Measurements from ENCODE around the gene CNEP1R1.

CNEP1R1 gene

DNA sequence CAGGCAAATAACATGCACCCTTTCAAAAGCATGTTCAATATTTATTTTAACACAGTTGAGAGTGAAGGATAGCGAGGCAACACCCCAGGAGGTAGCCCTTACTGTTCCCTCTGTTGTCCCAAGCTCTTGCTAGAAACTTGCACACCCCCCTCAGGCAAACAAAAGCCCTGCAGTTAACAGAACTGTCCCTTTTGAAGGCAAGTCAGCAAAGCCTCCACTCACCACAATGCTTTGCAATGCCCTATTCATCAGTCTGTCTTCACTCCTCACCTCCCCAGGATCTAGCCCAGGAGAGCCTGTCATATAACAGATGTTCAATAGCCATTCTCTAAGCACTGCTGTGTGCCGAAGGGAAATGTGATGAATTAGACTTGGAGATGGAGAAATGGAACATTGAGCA, 3.5 kb upstream of the CNEP1R1 start:
- peak; percentile 46 for DNase-seq

DNA sequence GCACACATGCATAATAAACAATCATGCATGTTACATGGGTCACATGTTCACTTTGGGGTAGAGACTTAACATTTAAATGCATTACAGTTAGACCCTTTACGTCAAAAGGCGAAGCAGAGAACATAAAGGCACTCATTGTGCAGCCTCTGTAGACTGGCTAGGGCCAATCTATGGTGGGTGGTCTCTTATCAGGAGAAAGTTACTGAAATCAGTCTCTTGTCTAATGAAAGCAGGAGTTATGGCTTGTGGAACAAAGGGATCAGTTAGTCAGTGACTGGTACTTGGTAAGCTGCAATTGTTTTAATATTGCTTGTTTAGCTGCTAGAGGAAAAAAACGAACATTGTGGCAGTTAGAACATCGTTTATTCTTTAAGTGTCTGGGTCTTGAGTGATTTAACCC, 1.4 kb upstream of the CNEP1R1 start:
- DNase-seq: no peak

- no peak for DNase-seq
Measured at GRCh38 chr16:50024207-50024606, 818 bp upstream of the CNEP1R1 start.

DNA sequence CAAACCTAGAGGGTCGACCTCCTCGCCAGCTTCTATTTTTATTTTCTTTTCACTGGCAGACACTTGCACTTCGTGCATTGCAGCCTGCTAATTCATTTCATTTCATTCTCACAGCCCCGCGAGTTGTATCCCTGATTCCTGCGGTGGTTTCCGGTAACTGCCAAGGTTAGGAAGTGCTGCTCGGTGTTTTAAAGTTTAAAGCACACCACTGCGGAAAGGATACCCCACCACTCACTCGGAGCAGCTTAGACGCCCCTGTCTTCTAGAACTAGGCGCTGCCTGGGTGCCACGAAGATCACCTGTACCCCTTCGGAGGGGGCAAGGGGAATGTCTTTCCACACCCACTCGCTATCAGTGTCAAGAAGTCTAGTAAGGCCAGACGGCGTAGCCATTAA, 509 bp downstream of the CNEP1R1 start:
- DNase-seq: peak; percentile 56

DNA sequence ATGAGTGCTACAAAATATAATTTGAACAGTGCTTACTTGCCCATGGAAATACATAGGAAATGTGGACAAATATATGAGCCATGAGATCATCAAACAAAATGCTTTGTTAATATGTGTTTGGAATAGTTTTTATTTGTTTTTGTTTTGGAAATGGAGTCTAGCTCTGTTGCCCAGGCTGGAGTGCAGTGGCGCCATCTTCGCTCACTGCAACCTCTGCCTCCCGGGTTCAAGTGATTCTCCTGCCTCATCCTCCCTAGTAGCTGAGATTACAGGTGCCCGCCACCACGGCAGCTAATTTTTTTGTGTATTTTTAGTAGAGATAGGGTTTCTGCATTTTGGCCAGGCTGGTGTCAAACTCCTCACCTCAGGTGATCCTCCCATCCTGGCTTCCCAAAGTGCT, 2.8 kb downstream of the CNEP1R1 start:
- DNase-seq: no peak

DNA sequence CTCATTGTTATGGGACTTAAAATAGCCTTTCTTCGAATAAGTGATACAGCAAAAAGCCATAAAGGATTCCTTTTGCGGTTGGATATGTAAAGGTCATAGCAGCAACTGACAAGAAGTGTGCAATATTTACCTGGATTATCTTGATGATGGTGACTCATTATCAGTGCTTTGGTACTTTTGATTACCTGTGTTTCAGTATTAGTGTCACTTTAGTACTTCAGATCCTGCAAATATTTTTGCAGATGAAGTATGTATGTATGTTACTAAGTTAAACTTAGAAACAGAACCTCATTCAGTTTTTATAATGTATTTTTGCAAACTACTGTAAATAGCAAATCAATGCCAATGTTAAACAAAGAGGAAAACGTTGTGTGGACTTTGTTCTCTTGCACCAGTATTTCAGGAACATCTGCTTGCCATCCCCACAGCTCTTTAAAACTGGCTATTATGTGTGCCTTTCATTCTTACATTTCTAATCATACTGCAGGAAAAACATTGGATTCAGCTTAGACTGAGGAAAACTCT, 10.5 kb downstream of the CNEP1R1 start:
- no peak for DNase-seq

DNA sequence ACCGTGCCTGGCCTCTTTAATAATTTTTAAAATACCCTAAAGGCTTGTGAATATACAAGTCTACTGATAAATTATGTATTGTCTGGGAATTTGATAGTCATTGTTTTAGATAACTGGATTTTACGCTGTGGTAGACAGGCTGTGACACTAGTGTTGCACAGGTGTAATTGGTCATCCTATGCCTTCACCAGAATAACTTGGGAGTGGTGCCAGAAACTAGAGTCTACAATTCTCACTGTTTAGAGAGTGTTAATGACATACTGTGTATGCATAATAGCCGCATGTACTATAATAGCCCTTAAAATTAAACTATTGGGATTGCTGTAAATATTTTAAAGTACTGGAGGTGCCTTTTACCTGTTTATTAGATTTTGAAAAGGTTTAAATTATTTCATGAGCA, 11.4 kb downstream of the CNEP1R1 start:
- DNase-seq: no peak

DNA sequence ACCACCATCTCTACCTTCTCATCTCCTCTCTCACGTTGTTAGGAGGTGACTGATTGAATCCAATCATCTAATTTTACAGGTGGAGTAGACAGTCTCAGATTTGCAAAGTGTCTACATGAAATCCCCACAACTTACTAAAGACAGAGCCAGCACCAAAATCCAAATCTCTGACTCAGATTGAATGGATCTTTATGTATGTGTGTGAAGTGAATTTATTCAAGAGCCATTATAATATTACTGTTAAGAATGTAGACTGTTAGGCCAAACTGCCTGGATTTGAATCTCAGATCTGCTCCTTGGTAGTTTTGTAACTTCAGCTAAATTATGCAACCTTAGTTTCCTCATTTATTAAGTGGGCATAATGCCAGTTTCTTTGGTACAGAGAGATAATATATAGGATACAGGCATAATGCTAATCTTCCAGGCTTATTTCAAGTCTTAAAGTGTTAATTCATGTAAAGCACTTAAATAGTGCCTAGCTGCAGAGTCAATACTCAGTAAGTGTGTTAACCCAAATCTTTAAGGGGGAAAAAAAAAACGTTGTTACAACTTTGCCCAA, 12.7 kb downstream of the CNEP1R1 start:
- DNase-seq: peak; percentile 85

DNA sequence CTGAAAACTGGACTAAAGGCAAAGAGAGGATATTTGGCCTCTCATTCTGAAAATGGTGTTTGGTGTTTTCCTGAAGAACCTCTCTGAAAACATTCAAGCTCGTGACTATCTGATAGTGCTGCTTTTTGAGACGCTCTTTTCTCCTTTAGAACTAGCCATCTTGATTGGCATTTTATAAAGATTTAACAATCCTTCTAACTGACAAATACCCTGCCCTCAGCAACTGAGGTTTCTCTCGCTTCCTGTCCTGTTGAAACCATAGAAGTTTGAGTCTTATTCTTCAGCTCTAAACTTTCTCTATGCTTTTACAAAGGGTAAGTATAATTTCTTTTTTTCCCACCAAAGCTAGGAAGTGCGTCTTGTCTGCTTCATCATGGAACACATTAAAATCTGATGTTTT, 13.3 kb downstream of the CNEP1R1 start:
- peak; percentile 56 for DNase-seq

DNA sequence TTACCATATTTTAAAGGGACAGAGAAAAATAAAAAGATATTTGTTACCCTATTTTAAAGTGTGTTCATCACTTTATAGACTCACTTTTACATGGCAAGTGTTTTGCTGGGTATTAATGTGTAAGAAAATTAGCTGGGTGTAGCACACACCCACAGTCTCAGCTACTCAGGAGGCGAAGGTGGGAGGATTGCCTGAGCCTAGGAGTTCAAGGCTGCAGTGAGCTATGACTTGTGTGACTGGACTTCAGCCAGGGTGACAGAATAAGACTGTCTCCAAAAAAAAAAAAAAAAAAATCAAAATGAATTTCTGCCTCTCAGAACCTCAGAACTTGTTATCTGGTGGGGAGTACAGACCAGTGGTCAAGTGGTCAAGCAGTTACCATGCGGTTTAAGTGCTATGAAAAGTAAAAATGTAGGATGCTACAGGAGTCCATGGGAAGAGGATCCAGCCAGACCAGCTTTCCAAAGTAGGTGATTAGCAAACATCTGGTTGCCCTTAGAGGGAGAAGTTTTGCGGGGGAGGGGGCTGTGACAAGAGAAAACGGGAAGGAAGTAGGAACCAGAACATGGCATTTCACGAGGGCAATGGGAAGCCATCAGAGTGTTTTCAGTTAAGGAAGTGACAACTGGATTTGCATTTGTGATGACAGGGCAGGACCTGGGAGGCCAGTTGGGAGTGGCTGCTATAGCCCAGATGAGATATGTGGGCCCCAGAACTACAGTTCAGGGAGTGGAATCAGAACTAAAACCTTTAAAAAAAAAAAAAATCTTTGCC, 13.9 kb downstream of the CNEP1R1 start:
- DNase-seq: peak; percentile 78

DNA sequence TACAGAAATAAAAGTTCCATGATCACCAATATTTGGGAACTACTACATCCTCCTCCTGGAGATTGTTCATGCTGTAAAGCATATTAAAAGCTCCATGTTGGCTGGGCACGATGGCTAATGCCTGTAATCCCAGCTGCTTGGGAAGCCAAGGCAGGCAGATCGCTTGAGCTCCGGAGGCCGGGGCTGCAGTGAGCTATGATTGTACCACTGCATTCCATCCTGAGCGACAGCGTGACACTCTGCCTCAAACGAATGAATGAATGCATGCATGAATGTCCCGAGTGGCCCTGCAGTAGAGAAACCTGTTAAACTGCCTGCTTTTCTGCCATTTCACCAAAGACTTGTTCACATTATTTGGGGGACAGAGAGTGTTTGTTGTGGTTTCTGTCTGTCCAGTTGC, 15.0 kb downstream of the CNEP1R1 start:
- DNase-seq: no peak

DNA sequence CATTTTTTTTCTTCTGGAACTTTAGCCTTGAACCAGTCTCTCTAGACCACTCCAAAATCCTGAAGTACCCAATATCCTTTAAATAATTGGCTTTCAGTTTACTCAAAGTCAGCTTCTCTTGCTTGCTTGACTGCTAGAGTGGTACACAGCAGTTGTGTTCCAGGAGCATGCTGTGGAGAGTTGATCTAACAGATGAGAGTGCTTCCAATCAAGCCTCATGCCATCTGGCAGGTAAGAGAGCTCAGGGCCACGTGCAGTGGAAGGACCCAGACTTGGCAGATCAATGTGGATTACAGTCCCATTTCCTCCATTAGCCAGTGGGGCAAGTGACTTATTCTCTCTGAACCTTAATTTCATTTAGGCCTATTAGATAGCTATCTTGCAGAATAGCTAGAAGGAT, 15.7 kb downstream of the CNEP1R1 start:
- DNase-seq: no peak

DNA sequence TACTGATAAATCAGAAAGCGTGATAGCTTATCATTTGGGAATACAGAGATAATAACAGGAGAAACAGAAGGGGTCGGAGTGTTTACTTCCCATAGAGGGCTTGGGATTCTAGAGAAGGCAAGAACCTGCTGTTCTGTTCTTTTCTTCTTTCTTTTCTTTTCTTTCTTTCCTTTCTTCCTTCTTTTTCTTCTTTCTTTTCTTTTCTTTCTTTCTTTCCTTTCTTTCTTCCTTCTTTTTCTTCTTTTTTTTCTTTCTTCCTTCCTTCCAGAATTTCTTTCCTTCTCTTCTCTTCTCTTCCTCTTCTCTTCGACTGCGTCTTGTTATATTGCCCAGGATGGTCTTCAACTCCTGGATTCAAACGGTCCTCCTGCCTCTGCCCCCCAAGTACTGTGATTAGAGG, 18.3 kb downstream of the CNEP1R1 start:
- DNase-seq: no peak

DNA sequence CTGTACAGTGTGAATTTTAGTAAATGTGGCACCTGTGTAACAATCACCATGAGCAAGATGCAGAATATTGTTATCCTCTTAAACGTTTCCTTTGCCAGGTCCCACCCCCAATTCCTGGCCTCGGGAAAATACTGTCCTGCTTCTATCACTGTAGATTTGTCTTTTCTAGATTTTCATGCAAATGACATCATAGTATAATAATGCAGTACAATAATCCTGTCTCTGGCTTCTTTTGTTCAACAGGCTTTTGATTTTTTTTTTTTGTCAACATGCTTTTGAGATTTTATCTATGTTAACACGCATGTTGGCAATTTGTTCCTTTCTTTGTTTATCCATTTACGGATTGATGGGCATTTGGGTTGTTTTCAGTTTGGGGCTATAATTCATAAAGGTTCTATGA, 20.4 kb downstream of the CNEP1R1 start:
- DNase-seq: no peak

DNA sequence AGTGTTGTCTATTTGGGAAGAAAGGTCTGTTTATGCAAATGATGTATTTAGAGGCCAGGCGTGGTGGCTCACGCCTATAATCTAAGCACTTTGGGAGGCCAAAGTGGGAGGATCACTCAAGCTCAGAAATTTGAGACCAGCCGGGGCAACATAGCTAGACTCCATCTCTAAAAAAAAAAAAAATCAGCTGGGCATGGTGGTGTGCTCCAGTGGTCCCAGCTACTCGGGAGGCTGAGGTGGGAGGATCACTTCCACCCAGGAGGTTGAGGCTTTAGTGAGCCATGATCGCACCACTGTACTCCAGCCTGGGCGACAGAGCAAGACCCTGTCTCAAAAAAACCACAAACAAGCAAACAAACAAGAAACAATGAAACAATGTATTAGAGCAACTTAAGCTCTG, 21.8 kb downstream of the CNEP1R1 start:
- DNase-seq: no peak

GRCh38 chr16:50047864-50048263, 22.8 kb downstream of the CNEP1R1 start:
- no peak for DNase-seq

- no peak for DNase-seq
Measured at GRCh38 chr16:50050802-50051201, 25.8 kb downstream of the CNEP1R1 start.

DNA sequence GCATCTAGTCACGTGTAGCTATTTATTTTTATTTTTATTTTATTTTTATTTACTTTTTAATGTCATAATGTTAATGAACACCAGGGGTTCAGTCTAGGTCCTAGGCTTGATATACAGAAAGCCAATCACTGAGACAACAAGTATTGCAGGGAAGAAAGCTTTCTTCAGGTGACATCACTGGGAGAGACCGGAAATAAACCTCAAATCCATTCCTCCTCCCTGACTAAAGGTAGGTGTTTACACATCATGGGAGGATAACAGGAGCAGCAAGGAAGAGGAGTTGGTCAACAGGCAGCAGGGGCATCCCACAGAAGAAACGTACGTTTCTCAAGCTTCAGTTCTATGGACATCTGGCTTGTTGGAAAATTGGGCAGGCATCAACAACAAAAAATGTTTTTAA, 31.2 kb downstream of the CNEP1R1 start:
- DNase-seq: no peak

GRCh38 chr16:50058091-50058771, 33.2 kb downstream of the CNEP1R1 start:
- no peak for DNase-seq

DNA sequence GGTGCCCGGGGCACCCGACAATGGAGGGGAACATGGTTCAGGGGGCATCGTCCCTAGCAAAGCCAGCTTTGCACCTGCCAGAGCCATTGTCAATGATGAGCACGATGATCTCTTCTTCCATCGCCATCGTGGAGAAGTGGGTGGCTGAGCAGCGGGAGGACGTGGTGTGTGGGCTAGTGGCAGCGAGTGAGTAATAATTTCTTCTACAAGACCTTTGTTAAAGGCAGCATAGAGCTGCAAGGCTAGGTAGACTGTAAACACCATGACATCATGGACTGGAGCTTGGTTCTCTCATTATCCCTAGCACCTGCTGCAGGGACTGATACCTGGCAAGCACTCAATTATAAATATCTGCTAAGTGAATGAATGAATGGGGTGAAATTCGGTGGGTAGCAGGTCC, 34.1 kb downstream of the CNEP1R1 start:
- no peak for DNase-seq

GRCh38 chr16:50059669-50060068, 34.6 kb downstream of the CNEP1R1 start:
- no peak for DNase-seq

- peak; percentile 44 for DNase-seq
Measured at GRCh38 chr16:50061326-50061725, 36.3 kb downstream of the CNEP1R1 start.

- DNase-seq: no peak
Measured at GRCh38 chr16:50065241-50065623, 40.2 kb downstream of the CNEP1R1 start.
